Middle frontal gyrus (tissue), 1 donor: Measurements from ENCODE around the gene RBM14.
"Not testable (repeated sequence)": the region's sequence is repeated elsewhere in the genome, so short reads cannot be mapped to it uniquely, and the experiment has no call there.

Experiments used
- DNase-seq: peaks from one replicate; pipeline ENCODE4 v3.0.0-alpha.2; 2015; ENCODE audit warnings: low spot score; ENCODE audit errors: extremely low spot score

RBM14 gene

DNA sequence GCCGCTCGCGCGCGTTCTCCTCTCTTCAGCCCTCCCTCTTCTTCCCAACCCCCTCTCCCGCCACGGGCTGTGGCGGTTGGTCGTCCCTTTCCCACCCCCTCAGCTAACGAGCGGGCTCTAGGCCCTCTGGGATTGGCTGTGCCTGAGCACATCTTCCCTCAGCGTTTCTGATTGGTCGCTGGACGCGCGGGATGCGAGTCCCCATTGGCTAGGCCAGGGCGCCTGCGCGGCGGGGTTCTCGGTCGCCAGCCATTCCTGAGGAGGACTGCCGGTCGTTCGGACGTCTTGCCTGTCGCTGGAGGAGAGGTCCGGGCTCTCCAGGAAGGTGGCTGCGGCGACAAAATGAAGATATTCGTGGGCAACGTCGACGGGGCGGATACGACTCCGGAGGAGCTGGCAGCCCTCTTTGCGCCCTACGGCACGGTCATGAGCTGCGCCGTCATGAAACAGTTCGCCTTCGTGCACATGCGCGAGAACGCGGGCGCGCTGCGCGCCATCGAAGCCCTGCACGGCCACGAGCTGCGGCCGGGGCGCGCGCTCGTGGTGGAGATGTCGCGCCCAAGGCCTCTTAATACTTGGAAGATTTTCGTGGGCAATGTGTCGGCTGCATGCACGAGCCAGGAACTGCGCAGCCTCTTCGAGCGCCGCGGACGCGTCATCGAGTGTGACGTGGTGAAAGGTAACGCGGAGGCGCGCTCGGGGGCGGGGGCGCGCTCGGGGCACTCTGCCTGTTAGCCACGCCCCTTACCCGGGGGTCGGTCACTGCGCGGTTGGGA is at the start of gene RBM14:
TSS of gene RBM14 (plus strand) at position 252 of the 776 bp plus-strand sequence. CDS start at position 343, 91 bp downstream.
- peak; percentile 98 for DNase-seq

DNA sequence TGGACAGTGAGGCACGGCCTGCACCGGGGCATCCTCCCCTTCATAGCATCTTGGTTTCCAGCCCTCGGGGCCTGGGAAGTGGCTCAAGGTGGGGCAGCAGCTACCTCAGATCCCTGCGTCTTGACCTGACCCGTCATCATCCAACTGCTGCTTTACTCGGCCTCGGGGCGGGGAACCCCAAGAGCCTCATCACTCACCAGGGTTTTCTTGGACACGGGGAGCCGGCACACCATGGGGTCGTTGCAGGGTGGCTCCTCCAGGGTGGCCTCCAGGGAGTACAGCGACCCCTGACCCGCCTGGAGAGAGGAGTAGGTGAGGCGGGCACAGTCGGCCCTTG is 48.7 kb upstream of the RBM14 start:
- no peak for DNase-seq

DNA sequence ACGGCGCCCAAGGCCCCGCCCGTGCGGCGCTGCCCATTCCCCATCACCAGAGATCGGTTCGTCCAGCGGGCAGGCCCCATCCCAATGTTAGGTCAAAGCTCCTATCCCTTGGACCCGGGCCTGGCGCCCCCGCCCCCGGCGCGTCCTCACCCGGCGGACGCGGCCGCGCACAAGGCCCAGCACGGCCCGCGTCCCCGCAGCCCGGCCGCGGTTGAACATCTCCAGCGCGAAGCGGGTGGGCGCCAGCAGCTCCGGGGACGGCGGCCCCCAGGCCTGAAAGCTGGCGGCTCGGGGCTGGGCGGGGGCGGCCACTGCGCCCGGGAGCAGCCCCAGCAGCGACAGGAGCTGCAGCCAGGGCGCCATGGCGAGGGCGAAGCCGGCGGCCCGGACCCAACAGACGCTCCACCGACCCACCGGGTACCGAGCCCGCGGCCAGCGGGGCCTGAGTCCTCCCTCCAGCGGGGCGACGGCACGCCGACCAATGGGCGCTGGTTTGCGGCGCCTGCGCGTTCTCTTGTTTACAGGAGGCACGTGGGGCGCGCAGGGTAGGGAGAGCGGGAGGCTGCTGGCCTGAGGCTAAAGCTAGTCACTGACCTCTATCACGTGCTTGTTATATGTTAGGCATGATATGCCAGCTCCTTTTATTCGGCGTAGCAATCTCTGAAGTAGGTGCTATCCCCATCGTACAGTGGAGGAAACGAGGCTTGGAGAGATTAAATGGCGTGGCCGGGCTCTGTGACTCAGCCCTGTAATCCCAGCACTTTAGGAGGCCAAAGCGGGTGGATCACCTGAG is 48.1 kb upstream of the RBM14 start, which contains the start of gene CTSF:
TSS of gene CTSF (minus strand) at position 483 of the 793 bp plus-strand sequence. CDS start at position 363, 120 bp downstream.
- DNase-seq, result peak; percentile 82

DNA sequence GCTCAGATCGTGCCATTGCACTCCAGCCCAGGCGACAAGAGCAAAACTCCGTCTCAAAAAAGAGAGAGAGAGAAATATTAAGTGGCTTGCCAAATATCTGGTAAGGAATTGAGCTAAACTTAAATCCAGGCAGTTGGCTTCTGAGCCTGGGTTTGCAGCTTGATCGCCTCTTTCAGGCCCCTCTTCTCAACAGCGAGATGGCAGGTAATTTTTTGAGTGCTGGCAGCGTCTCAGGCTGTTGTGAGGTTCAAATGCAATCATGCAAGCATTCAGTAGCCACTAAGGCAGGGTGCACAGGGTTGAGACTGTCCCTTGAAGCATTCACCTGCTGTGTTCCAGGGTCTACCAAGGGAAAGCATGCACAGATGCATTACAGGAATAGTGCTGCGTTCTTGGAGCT is 47.4 kb upstream of the RBM14 start:
- DNase-seq, result no peak

- DNase-seq, result no peak
Measured at GRCh38 chr11:66570079-66570849, 46.2 kb upstream of the RBM14 start.

DNA sequence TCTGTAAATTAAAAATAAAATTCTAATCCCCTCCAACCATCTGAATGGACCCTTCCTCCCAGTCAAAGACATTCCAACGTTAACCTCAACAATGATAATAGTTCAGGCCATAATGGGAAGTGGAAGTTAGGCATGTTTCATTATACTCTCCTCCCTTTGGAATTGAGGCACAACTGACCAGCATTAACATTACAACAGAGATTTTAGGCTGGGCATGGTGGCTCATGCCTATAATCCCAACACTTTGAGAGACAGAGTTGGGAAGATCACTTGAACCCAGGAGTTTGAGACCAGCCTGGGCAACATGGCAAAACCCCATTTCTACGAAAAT is 45.6 kb upstream of the RBM14 start:
- DNase-seq, result no peak

DNA sequence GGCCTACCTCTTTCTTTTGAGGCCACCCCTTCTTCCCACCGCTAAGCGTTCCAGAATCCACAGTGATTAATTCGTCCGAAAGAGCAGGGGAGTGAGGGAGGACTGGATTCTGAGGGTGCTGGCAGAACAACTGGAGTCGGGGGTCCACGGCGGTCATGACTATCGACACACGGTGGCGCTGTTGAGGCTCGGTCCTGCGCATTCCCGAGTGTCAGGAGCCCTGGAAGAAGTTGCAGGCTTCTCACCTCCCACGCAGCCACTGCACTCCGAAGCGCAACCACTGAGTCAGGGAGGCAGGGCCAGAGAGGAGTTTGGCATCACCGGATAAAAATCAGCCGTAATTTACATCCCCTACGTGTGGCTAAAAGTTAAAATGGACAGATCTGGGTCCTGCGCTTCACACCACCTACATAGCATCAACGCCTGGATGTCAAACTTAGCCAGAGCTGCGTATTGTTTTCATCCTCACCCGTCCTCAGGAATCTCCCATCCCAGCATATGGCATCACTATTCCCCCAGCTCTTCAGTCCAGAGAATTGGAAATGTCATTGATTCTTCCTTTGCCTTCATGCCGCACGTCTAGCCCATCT is 37.3 kb upstream of the RBM14 start:
- peak; percentile 61 for DNase-seq

DNA sequence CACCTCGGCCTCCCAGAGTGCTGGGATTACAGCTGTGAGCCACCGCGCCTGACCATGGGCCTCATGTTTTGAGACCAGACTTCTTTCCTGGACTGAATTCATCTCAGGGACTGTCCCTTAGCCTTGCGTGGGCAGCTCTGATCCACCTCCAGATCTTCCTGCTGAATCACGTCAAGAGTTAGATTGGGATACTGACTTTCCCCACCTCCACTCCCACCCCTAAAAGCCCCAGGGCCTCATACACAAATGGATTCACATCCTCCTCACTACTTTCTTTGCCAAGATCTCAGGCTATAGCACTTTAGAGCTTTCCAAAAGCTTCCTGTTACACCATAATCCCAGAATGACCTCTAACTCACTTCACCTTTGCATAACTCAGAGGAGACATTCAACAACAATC is 35.6 kb upstream of the RBM14 start:
- DNase-seq, result no peak

GRCh38 chr11:66581261-66581660 is 35.2 kb upstream of the RBM14 start:
- no peak for DNase-seq

- not testable (repeated sequence) for DNase-seq
Measured at GRCh38 chr11:66582565-66583147, 33.8 kb upstream of the RBM14 start.

- DNase-seq, result not testable (repeated sequence)
Measured at GRCh38 chr11:66585447-66585846, 31.0 kb upstream of the RBM14 start.

- DNase-seq, result no peak
Measured at GRCh38 chr11:66586136-66586535, 30.3 kb upstream of the RBM14 start.

GRCh38 chr11:66589315-66589714 is 27.1 kb upstream of the RBM14 start:
- DNase-seq, result not testable (repeated sequence)

DNA sequence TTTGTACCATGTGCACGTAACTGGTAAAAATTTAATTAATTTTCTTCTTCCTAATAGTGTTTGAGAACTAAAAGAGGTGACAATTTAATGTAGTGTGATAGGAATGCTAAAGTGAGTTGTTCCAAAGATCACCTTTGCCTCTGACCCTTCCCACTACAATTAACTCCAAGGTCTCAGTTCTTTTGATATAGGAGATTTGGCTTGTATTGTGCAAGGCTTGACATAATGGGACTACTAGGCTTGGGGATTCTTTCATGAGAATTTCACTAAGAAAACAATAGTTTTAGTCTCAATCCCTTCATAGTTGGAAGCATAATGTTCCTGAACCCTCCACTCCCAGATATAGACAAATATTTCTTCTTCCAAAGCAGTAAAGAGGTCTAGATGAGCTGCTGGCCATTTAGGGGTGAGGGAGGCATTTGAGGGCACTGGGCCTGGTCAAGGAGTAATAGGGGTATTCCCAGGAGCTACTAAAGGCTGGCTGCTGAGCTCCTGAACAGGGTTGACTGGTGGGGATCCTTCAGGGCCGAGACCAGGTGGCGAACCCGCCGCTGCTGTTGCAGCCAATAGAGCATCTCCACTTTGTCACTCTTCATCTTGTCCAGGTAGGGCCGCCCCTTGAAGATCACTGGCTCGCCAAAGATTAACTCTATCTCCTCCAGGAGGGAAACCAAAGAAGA is 26.3 kb upstream of the RBM14 start:
- DNase-seq, result no peak

- no peak for DNase-seq
Measured at GRCh38 chr11:66591175-66591574, 25.3 kb upstream of the RBM14 start.

DNA sequence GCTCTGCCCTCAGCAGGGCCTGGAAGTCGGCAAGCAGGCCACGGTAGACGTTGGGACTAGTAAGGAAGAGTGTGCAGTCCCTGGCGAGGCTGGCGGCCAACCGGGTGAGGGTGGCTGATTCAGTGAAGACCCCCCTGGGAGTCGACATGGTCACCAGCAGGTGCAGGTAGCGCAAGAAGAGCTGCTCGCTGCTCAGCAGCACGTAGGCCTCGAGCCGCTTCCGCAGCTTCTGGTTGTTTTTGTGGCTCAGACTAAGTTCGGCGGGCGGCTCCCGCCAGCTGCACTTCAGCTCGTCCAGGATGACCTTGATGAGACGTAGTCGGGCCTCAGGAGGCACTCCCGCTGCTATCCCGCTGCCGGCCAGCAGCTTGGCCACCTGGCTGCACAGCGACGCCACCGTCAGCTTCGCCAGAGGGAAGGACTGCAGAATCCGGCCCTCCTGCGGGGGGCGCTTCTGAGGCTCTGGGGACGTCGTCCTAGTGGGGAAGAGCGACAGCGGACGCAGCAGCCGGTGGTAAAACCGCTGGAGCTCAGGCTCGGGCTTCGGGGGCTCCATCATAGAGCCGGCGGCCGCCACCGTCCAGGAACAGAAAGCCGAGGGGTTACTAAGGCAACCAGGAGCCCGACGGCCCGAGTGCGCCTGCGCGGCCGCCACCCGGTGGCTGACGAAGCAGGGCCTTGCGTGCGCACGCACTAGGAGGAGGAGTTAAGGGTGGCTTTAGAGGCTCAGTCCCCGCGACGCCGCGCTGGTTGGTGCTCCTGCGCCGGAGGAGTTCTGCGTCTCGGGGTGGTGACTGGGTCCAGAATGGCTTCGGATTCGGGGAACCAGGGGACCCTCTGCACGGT is 23.8 kb upstream of the RBM14 start, which contains the start of the genes CCDC87 and CCS:
TSS of gene CCDC87 (minus strand) at position 607 of the 846 bp plus-strand sequence. CDS start at position 559, 48 bp downstream.
TSS of gene CCS (plus strand) at position 729 of the 846 bp plus-strand sequence. CDS start at position 806, 77 bp downstream.
- DNase-seq, result peak; percentile 89

DNA sequence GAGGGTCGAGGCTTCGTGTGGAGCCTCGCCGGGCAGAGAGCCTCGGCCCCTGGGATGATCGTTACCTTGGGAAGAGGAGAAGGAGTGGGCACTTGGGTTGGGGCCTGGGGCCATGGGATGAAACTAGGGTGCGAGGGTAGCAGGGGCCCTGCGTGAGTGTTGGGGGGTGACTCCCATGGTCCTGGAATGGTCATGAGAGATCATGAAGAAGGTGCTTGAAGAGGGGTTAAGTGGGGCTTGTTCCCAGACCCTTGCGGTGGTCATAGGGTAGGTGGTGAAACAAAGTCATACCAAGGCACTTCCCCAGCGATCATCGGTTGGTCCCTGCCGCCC is 23.2 kb upstream of the RBM14 start:
- no peak for DNase-seq

- no peak for DNase-seq
Measured at GRCh38 chr11:66593650-66594049, 22.8 kb upstream of the RBM14 start.

DNA sequence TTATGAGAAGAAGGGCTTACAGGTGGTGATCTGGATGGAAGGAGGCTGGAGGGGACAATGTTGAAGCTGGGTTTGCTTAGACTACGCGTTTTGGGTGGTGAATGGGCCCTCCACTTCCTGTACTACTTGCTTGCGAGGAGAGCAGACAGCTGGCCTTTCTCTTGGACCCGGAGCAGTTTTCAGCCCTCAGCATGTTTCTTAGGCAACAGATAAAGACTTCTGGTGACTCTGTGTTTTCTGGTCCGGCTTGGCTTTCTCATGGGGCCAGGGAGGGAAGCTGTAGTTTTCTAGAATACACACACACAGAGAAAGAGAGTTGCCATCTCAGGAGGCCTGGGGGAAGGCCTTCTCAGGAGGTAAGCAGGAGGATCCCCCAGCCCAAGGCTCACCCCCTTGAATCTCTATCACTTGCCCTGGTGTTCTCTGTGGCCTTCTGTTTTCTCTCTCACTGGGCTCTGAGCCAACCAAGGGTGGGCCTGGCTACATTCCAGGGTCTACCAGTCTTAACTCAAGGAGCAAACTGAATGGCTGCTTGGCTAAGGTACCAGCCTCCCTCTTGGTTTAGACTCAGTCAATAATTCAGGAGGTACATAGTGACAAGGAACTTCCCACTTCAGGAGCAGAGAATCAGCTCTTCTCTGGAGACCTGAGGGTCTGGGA is 21.1 kb upstream of the RBM14 start:
- no peak for DNase-seq
